Measurements from ENCODE around the gene OR51B4. TPM values are rescaled to one million over a fixed set of nuclear protein-coding genes. Genes with fewer than 3 reads are reported as not detected.

Gene OR51B4
- total RNA-seq, 1 donor from 2014 or later = not detected

DNA sequence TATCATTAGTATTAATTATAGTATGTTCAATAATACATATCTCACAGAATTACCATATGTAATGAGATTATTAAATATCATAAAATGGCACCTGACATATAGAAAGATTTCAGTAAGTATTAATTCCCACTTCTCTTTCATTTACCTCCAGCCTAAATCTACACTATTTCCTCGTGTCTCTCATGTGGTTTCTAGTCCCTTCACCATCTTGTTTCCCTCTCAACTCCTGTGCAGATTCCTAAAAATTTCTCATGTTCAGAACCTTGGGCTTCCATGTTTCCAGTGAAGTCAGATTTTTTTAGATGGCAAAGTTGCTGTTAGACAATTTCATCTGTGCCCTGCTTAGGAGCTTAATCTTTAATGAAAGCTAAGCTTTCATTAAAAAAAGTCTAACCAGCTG lies 17.9 kb downstream of the OR51B4 start:
- Histone ChIP-seq H4K20me1 (ENCODE audit: low read depth) (no peaks in the 10 kb centered on the region), H3K4me3 (no peak overlapping the region), H3K4me2 (no peak overlapping the region), H3K9ac (no peak overlapping the region), H2AFZ (replicated peaks) (no peak overlapping the region), H3F3A (ENCODE audit: low read depth) (no peaks in the 10 kb centered on the region), H3K27ac (no peak overlapping the region), H3K36me3 (no peaks in the 10 kb centered on the region), H3K4me1 (no peaks in the 10 kb centered on the region), H3K79me2 (ENCODE audit: low read depth) (no peaks in the 10 kb centered on the region), H3K9me3 (ENCODE audit: low read depth) (no peaks in the 10 kb centered on the region), H3K27me3 (no peaks in the 10 kb centered on the region)
- no peak for TF ChIP-seq EZH2 (IDR thresholded peaks at IDR 0.05)
- TF ChIP-seq, protein P1, sequence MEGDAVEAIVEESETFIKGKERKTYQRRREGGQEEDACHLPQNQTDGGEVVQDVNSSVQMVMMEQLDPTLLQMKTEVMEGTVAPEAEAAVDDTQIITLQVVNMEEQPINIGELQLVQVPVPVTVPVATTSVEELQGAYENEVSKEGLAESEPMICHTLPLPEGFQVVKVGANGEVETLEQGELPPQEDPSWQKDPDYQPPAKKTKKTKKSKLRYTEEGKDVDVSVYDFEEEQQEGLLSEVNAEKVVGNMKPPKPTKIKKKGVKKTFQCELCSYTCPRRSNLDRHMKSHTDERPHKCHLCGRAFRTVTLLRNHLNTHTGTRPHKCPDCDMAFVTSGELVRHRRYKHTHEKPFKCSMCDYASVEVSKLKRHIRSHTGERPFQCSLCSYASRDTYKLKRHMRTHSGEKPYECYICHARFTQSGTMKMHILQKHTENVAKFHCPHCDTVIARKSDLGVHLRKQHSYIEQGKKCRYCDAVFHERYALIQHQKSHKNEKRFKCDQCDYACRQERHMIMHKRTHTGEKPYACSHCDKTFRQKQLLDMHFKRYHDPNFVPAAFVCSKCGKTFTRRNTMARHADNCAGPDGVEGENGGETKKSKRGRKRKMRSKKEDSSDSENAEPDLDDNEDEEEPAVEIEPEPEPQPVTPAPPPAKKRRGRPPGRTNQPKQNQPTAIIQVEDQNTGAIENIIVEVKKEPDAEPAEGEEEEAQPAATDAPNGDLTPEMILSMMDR (IDR thresholded peaks at IDR 0.05) = no peak
- TF ChIP-seq EZH2phosphoT487 (IDR thresholded peaks at IDR 0.05) = no peak
- Mint-ChIP-seq H3K27me3 (ENCODE audit: insufficient read depth, low read depth) (peaks cover 2% of the 10 kb centered on the region), H3K27ac (no peak overlapping the region), H3K4me3 (no peak overlapping the region), H3K9me3 (no peaks in the 10 kb centered on the region), H3K36me3 (no peaks in the 10 kb centered on the region), H3K4me1 (peaks cover 5% of the 10 kb centered on the region)
- DNase-seq (ENCODE audit: low spot score) = no peak

DNA sequence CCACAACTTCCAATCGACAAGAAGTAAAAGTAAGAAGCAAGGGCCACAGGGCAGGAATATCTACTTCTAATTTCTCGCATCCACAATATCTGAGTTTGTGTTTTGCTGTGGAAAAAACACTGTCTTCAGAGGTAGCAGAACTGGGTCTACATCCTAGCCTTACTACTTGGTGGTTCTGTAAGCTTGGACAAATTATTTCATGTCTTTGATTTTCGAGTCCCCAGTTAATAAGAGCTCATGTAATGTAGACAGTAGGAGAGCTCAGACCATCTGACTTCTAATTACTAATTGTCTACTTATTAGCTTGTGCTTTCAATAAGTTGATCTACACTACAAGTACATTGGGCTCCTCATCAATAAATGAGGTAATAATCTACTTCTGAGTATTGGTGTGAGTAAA lies 18.7 kb downstream of the OR51B4 start:
- H3K9me3 ChIP-seq (ENCODE audit: low read depth) = no peaks in the 10 kb centered on the region
- no peak overlapping the region for H2AFZ ChIP-seq (replicated peaks)
- H3K4me2 ChIP-seq = no peak overlapping the region
- no peak overlapping the region for H3K27ac Mint-ChIP-seq
- H3K27me3 ChIP-seq = no peaks in the 10 kb centered on the region
- H4K20me1 ChIP-seq (ENCODE audit: low read depth) = no peaks in the 10 kb centered on the region
- H3K4me1 ChIP-seq = no peaks in the 10 kb centered on the region
- H3F3A ChIP-seq (ENCODE audit: low read depth) = no peaks in the 10 kb centered on the region
- H3K9me3 Mint-ChIP-seq = no peaks in the 10 kb centered on the region
- H3K9ac ChIP-seq = no peak overlapping the region
- H3K36me3 ChIP-seq = no peaks in the 10 kb centered on the region
- H3K4me3 Mint-ChIP-seq = no peak overlapping the region
- H3K4me3 ChIP-seq = no peak overlapping the region
- no peak overlapping the region for H3K27ac ChIP-seq
- TF ChIP-seq, protein P1 (IDR thresholded peaks at IDR 0.05) = no peak
- TF ChIP-seq EZH2phosphoT487 (IDR thresholded peaks at IDR 0.05) = no peak
- no peaks in the 10 kb centered on the region for H3K27me3 Mint-ChIP-seq (ENCODE audit: insufficient read depth, low read depth)
- no peaks in the 10 kb centered on the region for H3K36me3 Mint-ChIP-seq
- H3K4me1 Mint-ChIP-seq = peaks cover 5% of the 10 kb centered on the region
- no peaks in the 10 kb centered on the region for H3K79me2 ChIP-seq (ENCODE audit: low read depth)
- DNase-seq (ENCODE audit: low spot score) = no peak

DNA sequence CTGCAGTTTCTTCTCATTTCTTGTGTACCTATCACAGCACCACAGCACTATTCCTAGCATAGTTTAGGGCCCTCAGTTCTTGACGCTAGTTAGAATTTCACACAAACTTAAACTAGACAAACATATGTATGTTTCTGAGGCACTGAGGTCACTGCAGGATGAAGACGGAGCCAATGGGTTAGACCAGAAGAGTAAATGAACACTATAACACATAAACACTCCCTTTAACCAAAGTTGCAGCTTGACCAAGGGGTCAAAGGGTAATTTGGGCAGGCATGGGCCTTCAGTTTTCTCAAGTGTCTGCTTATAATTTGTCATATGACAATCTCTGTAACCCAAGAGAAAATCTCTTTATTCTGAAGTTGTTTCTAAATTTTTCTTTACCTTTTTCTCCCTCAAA lies 19.1 kb downstream of the OR51B4 start:
- Mint-ChIP-seq H3K27me3 (ENCODE audit: insufficient read depth, low read depth) (no peaks in the 10 kb centered on the region), H3K9me3 (no peaks in the 10 kb centered on the region), H3K4me1 (peaks cover 5% of the 10 kb centered on the region), H3K36me3 (no peaks in the 10 kb centered on the region), H3K4me3 (no peak overlapping the region), H3K27ac (no peak overlapping the region)
- H3K4me1 ChIP-seq = no peaks in the 10 kb centered on the region
- TF ChIP-seq, protein P1 (IDR thresholded peaks at IDR 0.05) = no peak
- TF ChIP-seq EZH2phosphoT487 (IDR thresholded peaks at IDR 0.05) = no peak
- no peak for TF ChIP-seq EZH2 (IDR thresholded peaks at IDR 0.05)
- no peaks in the 10 kb centered on the region for H3K27me3 ChIP-seq
- no peaks in the 10 kb centered on the region for H3K79me2 ChIP-seq (ENCODE audit: low read depth)
- H3K36me3 ChIP-seq = no peaks in the 10 kb centered on the region
- no peaks in the 10 kb centered on the region for H3K9me3 ChIP-seq (ENCODE audit: low read depth)
- H3K27ac ChIP-seq = no peak overlapping the region
- no peak overlapping the region for H3K4me3 ChIP-seq
- H4K20me1 ChIP-seq (ENCODE audit: low read depth) = no peaks in the 10 kb centered on the region
- no peak for DNase-seq (ENCODE audit: low spot score)
- no peak overlapping the region for H3K4me2 ChIP-seq
- H3F3A ChIP-seq (ENCODE audit: low read depth) = no peaks in the 10 kb centered on the region
- H3K9ac ChIP-seq = no peak overlapping the region
- no peak overlapping the region for H2AFZ ChIP-seq (replicated peaks)

DNA sequence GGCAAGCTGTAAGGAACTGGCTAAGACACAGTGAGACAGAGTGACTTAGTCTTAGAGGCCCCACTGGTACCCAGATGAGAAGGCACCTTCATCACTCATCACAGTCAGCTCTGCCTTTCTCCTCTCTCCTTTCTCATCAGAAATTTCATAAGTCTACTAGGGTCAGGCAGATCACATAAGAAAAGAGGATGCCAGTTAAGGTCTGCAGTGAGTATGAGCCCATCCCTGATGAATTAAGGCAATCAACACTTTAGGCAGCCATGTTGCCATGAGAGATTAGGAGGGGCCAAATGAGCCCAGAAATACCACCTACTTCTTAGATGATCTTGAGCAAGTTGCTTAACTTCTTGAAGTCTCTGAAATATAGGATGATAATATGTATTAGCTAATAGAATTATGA lies 20.1 kb downstream of the OR51B4 start:
- H3K9me3 Mint-ChIP-seq = no peaks in the 10 kb centered on the region

More for the DNA sequence above, 20.1 kb downstream of the OR51B4 start:
- Mint-ChIP-seq H3K27ac (no peak overlapping the region), H3K36me3 (no peaks in the 10 kb centered on the region), H3K27me3 (ENCODE audit: insufficient read depth, low read depth) (no peaks in the 10 kb centered on the region), H3K4me3 (no peak overlapping the region), H3K4me1 (peaks cover 5% of the 10 kb centered on the region)
- H2AFZ ChIP-seq (replicated peaks) = no peak overlapping the region
- no peaks in the 10 kb centered on the region for H3K27me3 ChIP-seq
- no peak overlapping the region for H3K4me3 ChIP-seq
- no peak overlapping the region for H3K4me2 ChIP-seq
- no peak overlapping the region for H3K9ac ChIP-seq
- no peak for DNase-seq (ENCODE audit: low spot score)
- no peak overlapping the region for H3K27ac ChIP-seq
- H4K20me1 ChIP-seq (ENCODE audit: low read depth) = no peaks in the 10 kb centered on the region
- TF ChIP-seq, protein P1 (IDR thresholded peaks at IDR 0.05) = no peak
- no peak for TF ChIP-seq EZH2 (IDR thresholded peaks at IDR 0.05)
- TF ChIP-seq EZH2phosphoT487 (IDR thresholded peaks at IDR 0.05) = no peak
- no peaks in the 10 kb centered on the region for H3K4me1 ChIP-seq
- no peaks in the 10 kb centered on the region for H3F3A ChIP-seq (ENCODE audit: low read depth)
- H3K36me3 ChIP-seq = no peaks in the 10 kb centered on the region
- H3K9me3 ChIP-seq (ENCODE audit: low read depth) = no peaks in the 10 kb centered on the region
- H3K79me2 ChIP-seq (ENCODE audit: low read depth) = no peaks in the 10 kb centered on the region
